22Rv1 (cell line): ENCODE results near the gene FUS.

Experiments
- CTCF ChIP-seq: fragments of 450-650 bp; IDR thresholded peaks from 2 replicates; pipeline ENCODE4 v1.5.1; 2017; ENCODE audit warnings: mild to moderate bottlenecking
- ZFX ChIP-seq: fragments of 450-650 bp; IDR thresholded peaks from 2 replicates; pipeline ENCODE4 v1.6.1; 2017; ENCODE audit warnings: antibody characterized with exemption, borderline replicate concordance

- TF ChIP-seq CTCF (no peak), ZFX (no peak)
Measured at GRCh38 chr16:31182391-31182790, 2.5 kb downstream of the FUS start.
